VCaP (cell line): ENCODE results near the gene WSCD1.

ENCODE experiments used
- H3K27ac ChIP-seq: fragments of 450-650 bp; 2 replicates; pipeline ENCODE4 v1.5.1; 2017
- CTCF ChIP-seq: fragments of 450-650 bp; conservative IDR thresholded peaks from 2 replicates; pipeline ENCODE4 v1.5.1; 2017; ENCODE audit warnings: mild to moderate bottlenecking, moderate library complexity

Gene WSCD1

DNA sequence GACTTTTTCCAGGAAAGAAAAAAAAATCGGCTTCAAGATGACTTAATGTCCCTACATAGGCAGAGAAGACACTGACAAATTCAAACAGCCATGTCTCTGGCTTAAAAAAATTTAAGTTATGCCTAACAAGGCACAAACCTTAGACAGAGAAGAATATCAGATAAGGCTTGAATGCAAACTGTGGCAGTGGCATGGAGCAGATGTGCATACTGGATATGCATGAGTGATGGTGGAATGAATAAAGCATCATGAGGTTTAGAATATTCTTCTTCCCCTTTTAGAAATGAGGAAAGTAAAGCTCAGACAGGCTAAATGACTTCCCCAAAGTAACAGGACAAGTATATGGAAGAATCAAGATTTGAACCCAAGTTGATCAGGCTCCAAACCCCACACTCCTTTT lies 23.2 kb upstream of the WSCD1 start:
- H3K27ac ChIP-seq = no peak overlapping the region
- no peak for TF ChIP-seq CTCF

GRCh38 chr17:6047966-6048365 lies 22.2 kb upstream of the WSCD1 start:
- no peak for TF ChIP-seq CTCF
- H3K27ac ChIP-seq = no peak overlapping the region

- no peak overlapping the region for H3K27ac ChIP-seq
- no peak for TF ChIP-seq CTCF
Measured at GRCh38 chr17:6048486-6048885, 21.7 kb upstream of the WSCD1 start.

GRCh38 chr17:6052926-6053325 lies 17.3 kb upstream of the WSCD1 start:
- H3K27ac ChIP-seq = no peak overlapping the region
- no peak for TF ChIP-seq CTCF

- TF ChIP-seq CTCF = no peak
Measured at GRCh38 chr17:6054372-6054771, 15.8 kb upstream of the WSCD1 start.

GRCh38 chr17:6056104-6056503 lies 14.1 kb upstream of the WSCD1 start:
- TF ChIP-seq CTCF = no peak
- H3K27ac ChIP-seq = no peak overlapping the region

More at GRCh38 chr17:6054372-6054771, 15.8 kb upstream of the WSCD1 start:
- H3K27ac ChIP-seq = no peak overlapping the region

DNA sequence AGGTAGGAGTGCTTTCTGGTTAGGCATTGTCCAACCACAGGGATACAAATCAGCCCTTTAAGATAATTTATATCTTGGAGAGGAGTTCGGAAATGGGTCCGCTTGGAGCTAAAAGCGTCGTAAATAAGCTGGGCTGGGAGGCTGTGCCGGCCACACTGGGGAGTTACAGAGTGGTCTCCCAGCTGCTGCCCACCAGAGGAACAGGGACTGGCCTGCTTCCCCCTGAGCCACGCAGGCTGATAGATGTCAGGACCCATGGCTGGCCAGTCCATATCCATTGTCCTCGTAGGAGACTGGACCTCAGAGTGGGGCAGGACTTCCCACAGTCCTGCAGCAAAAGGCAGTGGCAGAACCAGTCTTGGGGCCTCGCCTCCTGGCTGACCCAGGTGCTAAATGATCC lies 12.6 kb upstream of the WSCD1 start:
- no peak for TF ChIP-seq CTCF
- H3K27ac ChIP-seq = no peak overlapping the region

- TF ChIP-seq CTCF = no peak
- no peak overlapping the region for H3K27ac ChIP-seq
Measured at GRCh38 chr17:6059406-6059805, 10.8 kb upstream of the WSCD1 start.
